ENCODE results near the gene TACC2. TPM values are rescaled to one million over a fixed set of nuclear protein-coding genes. Genes with fewer than 3 reads are reported as not detected.

Gene TACC2
- total and polyA plus RNA-seq, 2 experiments from 2014 or later = 4.3 to 16.7 TPM

GRCh38 chr10:122113161-122113944 lies 124.4 kb downstream of the TACC2 start:
- Histone ChIP-seq H3K9me3 (ENCODE audit: low read depth) (no peaks in the 10 kb centered on the region), H3K27ac (peak overlapping the region; percentile 96), H3K4me3 (peak overlapping the region; percentile 81), H4K20me1 (ENCODE audit: insufficient read depth) (no peaks in the 10 kb centered on the region), H3K36me3 (ENCODE audit: low read depth) (no peaks in the 10 kb centered on the region), H3K79me2 (ENCODE audit: insufficient read depth) (peaks cover 47% of the 10 kb centered on the region), H3K9me2 (ENCODE audit: insufficient read depth) (no peaks in the 10 kb centered on the region), H3K27me3 (replicated peaks; ENCODE audit: insufficient read depth) (no peaks in the 10 kb centered on the region), H3K4me2 (ENCODE audit: unreplicated experiment) (peak overlapping the region; percentile 91), H3F3A (ENCODE audit: insufficient read depth) (peaks cover 8% of the 10 kb centered on the region; the same call in 1 of the 2 replicates), H2AFZ (peak overlapping the region; percentile 81), H3K9ac (peak overlapping the region; percentile 96), H3K4me1 (ENCODE audit: insufficient read depth) (peaks cover 20% of the 10 kb centered on the region)
- in situ Hi-C loops (cut with MboI) = no loop called here
- peak; percentile 92 for DNase-seq
- 0 to 1% methylated on average over 69 to 72 of the region's 77 CpGs for WGBS, 2 experiments (ENCODE audit: low coverage in 1 of 2, low lambda C conversion rate in 2 of 2, missing lambda C conversion rate in 2 of 2)
- TF ChIP-seq EZH2phosphoT487 (IDR thresholded peaks at IDR 0.05; ENCODE audit: insufficient read depth, low read depth) (no peak), EZH2 (IDR thresholded peaks at IDR 0.05; ENCODE audit: insufficient read depth, poor library complexity, severe bottlenecking) (no peak)

GRCh38 chr10:122113945-122114747 lies 125.2 kb downstream of the TACC2 start:
- no peaks in the 10 kb centered on the region for H4K20me1 ChIP-seq (ENCODE audit: insufficient read depth)
- DNase-seq = peak; percentile 66
- WGBS, 2 experiments (ENCODE audit: low coverage in 1 of 2, low lambda C conversion rate in 2 of 2, missing lambda C conversion rate in 2 of 2) = 7 to 13% methylated on average over 18 of the region's 18 CpGs

GRCh38 chr10:122115874-122116273 lies 126.9 kb downstream of the TACC2 start:
- in situ Hi-C loops (cut with MboI) = no loop called here
- Histone ChIP-seq H3K9me3 (ENCODE audit: low read depth) (no peaks in the 10 kb centered on the region), H2AFZ (no peak overlapping the region), H3K27me3 (replicated peaks; ENCODE audit: insufficient read depth) (no peaks in the 10 kb centered on the region), H3K4me2 (ENCODE audit: unreplicated experiment) (no peak overlapping the region), H3F3A (ENCODE audit: insufficient read depth) (peaks cover 8% of the 10 kb centered on the region; the same call in 1 of the 2 replicates), H3K79me2 (ENCODE audit: insufficient read depth) (peaks cover 70% of the 10 kb centered on the region), H3K9ac (no peak overlapping the region), H3K4me3 (no peak overlapping the region), H3K36me3 (ENCODE audit: low read depth) (no peaks in the 10 kb centered on the region), H3K4me1 (ENCODE audit: insufficient read depth) (peaks cover 20% of the 10 kb centered on the region), H3K9me2 (ENCODE audit: insufficient read depth) (no peaks in the 10 kb centered on the region), H3K27ac (no peak overlapping the region), H4K20me1 (ENCODE audit: insufficient read depth) (no peaks in the 10 kb centered on the region)
- TF ChIP-seq EZH2phosphoT487 (IDR thresholded peaks at IDR 0.05; ENCODE audit: insufficient read depth, low read depth) = no peak
- TF ChIP-seq EZH2 (IDR thresholded peaks at IDR 0.05; ENCODE audit: insufficient read depth, poor library complexity, severe bottlenecking) = no peak
- DNase-seq = no peak
- WGBS, 2 experiments (ENCODE audit: low coverage in 1 of 2, low lambda C conversion rate in 2 of 2, missing lambda C conversion rate in 2 of 2) = 67 to 73% methylated on average over 4 of the region's 4 CpGs

More at GRCh38 chr10:122113945-122114747, 125.2 kb downstream of the TACC2 start:
- Histone ChIP-seq H3K9ac (peak overlapping the region; percentile 96), H3K4me3 (peak overlapping the region; percentile 81), H3K4me2 (ENCODE audit: unreplicated experiment) (peak overlapping the region; percentile 91), H3K79me2 (ENCODE audit: insufficient read depth) (peaks cover 52% of the 10 kb centered on the region), H3K27ac (peak overlapping the region; percentile 96), H3K27me3 (replicated peaks; ENCODE audit: insufficient read depth) (no peaks in the 10 kb centered on the region), H3K9me3 (ENCODE audit: low read depth) (no peaks in the 10 kb centered on the region), H3K4me1 (ENCODE audit: insufficient read depth) (peaks cover 20% of the 10 kb centered on the region), H3F3A (ENCODE audit: insufficient read depth) (peaks cover 8% of the 10 kb centered on the region; the same call in 1 of the 2 replicates), H3K9me2 (ENCODE audit: insufficient read depth) (no peaks in the 10 kb centered on the region), H3K36me3 (ENCODE audit: low read depth) (no peaks in the 10 kb centered on the region), H2AFZ (peak overlapping the region; percentile 81)
- TF ChIP-seq EZH2phosphoT487 (IDR thresholded peaks at IDR 0.05; ENCODE audit: insufficient read depth, low read depth) (no peak), EZH2 (IDR thresholded peaks at IDR 0.05; ENCODE audit: insufficient read depth, poor library complexity, severe bottlenecking) (no peak)
- in situ Hi-C loops (cut with MboI) = no loop called here

- Histone ChIP-seq H3K27ac (no peak overlapping the region), H2AFZ (no peak overlapping the region), H3F3A (ENCODE audit: insufficient read depth) (peaks cover 8% of the 10 kb centered on the region; the same call in 1 of the 2 replicates), H3K4me2 (ENCODE audit: unreplicated experiment) (no peak overlapping the region), H4K20me1 (ENCODE audit: insufficient read depth) (no peaks in the 10 kb centered on the region), H3K9me2 (ENCODE audit: insufficient read depth) (no peaks in the 10 kb centered on the region), H3K27me3 (replicated peaks; ENCODE audit: insufficient read depth) (no peaks in the 10 kb centered on the region), H3K9ac (no peak overlapping the region), H3K9me3 (ENCODE audit: low read depth) (no peaks in the 10 kb centered on the region), H3K4me3 (no peak overlapping the region), H3K4me1 (ENCODE audit: insufficient read depth) (peaks cover 20% of the 10 kb centered on the region), H3K36me3 (ENCODE audit: low read depth) (no peaks in the 10 kb centered on the region), H3K79me2 (ENCODE audit: insufficient read depth) (peaks cover 72% of the 10 kb centered on the region)
- DNase-seq = peak; percentile 35
- 55 to 74% methylated on average over 5 of the region's 5 CpGs for WGBS, 2 experiments (ENCODE audit: low coverage in 1 of 2, low lambda C conversion rate in 2 of 2, missing lambda C conversion rate in 2 of 2)
- no peak for TF ChIP-seq EZH2 (IDR thresholded peaks at IDR 0.05; ENCODE audit: insufficient read depth, poor library complexity, severe bottlenecking)
- no peak for TF ChIP-seq EZH2phosphoT487 (IDR thresholded peaks at IDR 0.05; ENCODE audit: insufficient read depth, low read depth)
- in situ Hi-C loops (cut with MboI) = no loop called here
Measured at GRCh38 chr10:122116331-122116730, 127.4 kb downstream of the TACC2 start.
